Choroid plexus epithelial cell (primary cell): ENCODE data around the gene LNX1.
A peak's percentile ranks its signal among the peaks of the same experiment; 100 is the strongest.

Experiments
- DNase-seq: peaks from one replicate; pipeline ENCODE4 v3.0.0-alpha.2; 2010; ENCODE audit warnings: low read depth
- H3K4me3 ChIP-seq: 2 replicates; pipeline ENCODE4 v1.5.1; 2011; ENCODE audit warnings: low read depth, mild to moderate bottlenecking, control low read depth, low read length, moderate library complexity
- CTCF ChIP-seq: conservative IDR thresholded peaks from 2 replicates; pipeline ENCODE4 v1.5.1; 2011; ENCODE audit warnings: low read depth, mild to moderate bottlenecking, control low read depth, inconsistent platforms, low read length, moderate library complexity

The LNX1 gene

GRCh38 chr4:53562409-53562808 is 28.9 kb downstream of the LNX1 start:
- no peak for TF ChIP-seq CTCF
- H3K4me3 ChIP-seq, result no peak overlapping the region
- no peak for DNase-seq

GRCh38 chr4:53559021-53559620 is 32.2 kb downstream of the LNX1 start:
- no peak overlapping the region for H3K4me3 ChIP-seq
- TF ChIP-seq CTCF, result no peak
- DNase-seq, result peak; percentile 32

GRCh38 chr4:53558065-53558801 is 33.1 kb downstream of the LNX1 start:
- H3K4me3 ChIP-seq, result no peak overlapping the region

GRCh38 chr4:53557669-53558064 is 33.6 kb downstream of the LNX1 start:
- H3K4me3 ChIP-seq, result no peak overlapping the region
- no peak for TF ChIP-seq CTCF
- no peak for DNase-seq

More at GRCh38 chr4:53558065-53558801, 33.1 kb downstream of the LNX1 start:
- TF ChIP-seq CTCF, result no peak
- peak; percentile 39 for DNase-seq

GRCh38 chr4:53556651-53557050 is 34.6 kb downstream of the LNX1 start:
- no peak for DNase-seq
- no peak overlapping the region for H3K4me3 ChIP-seq
- TF ChIP-seq CTCF, result no peak

GRCh38 chr4:53553486-53554210 is 37.6 kb downstream of the LNX1 start:
- H3K4me3 ChIP-seq, result no peak overlapping the region
- no peak for TF ChIP-seq CTCF
- DNase-seq, result no peak
